ENCODE data around the gene FAU.

Gene FAU

DNA sequence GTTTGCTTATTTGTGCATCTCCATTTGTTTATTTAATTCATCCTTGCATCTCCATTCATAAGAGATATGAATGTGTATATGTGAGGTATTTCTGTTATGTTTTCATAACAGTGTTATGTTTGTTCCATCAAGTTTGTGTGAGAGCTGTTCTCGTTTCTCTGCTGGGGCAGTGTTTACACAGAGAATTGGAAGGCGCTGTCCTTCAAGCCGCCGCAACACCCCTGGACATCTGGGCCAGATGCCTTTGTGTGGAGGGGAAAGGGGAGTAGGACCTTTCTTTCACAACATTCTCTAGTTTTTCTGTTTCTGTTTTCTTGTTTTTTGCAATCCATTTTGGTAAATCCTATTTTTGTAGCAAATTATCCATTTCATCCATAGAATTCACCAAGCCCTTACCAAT is 17.3 kb downstream of the FAU start:
- no peak for DNase-seq

DNA sequence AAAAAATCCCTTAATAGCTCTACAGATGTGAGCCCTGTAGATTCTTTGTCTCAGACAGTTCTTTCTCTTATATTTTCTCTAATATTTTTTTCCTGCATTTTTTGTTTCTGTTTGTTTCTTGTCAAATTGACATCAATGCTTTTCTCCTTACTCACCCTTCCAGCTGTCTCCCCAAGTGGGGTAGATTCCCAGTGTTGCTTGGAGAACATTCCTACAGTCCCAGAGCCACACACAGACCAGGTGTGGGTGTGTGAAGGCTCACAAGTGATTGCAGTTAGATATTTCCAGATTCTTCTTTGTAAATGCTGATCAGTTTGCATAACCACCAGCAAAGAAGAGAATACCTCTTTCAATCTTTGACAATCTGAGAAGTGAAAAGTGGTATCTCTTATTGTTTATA is 18.5 kb downstream of the FAU start:
- DNase-seq: no peak

GRCh38 chr11:65102142-65103095 is 19.5 kb downstream of the FAU start:
- DNase-seq: peak; percentile 76

DNA sequence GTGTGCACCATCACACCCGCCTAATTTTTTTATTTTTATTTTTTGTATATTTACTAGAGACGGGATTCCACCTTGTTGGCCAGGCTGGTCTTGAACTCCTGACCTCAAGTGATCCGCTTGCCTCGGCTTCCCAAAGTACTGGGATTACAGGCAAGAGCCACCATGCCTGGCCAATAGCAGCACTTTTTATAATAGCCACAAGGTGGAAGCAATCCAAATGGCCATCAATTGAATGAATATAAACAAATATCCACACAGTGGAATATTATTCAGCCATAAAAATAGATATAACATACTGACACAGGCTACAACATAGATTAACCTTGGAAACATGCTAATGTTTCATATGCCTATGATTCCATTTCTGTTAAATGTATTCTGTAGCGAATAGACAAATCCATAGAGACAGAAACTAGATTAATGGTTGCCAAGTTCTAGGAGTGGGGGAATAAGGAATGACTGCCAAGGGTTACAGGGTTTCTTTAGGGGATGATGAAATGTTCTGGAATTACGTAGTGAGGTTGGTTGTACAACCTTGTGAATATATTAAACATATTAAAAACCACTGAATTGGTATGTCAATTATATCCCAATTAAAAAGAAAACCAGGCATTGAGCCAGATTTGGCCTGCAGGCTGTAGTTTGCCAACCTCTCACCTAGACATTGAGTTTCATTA is 21.1 kb downstream of the FAU start:
- DNase-seq: no peak

DNA sequence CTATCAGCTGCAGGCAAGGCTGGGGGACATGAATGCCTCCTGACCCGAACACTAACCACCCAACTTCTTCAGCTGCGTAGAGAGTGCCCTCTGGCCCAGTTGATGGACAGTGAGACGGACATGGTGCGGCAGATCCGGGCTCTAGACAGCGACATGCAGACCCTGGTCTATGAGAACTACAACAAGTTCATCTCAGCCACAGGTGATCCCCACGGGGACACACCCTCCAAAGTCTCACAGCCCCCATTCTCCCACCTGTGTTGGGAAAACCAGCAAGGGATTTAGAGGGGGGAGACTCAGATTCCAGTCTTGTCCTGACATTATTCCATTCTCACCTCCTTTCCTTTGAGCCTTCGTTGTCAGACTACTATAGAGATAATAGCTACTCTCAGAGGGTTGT is 25.0 kb downstream of the FAU start:
- DNase-seq: no peak

DNA sequence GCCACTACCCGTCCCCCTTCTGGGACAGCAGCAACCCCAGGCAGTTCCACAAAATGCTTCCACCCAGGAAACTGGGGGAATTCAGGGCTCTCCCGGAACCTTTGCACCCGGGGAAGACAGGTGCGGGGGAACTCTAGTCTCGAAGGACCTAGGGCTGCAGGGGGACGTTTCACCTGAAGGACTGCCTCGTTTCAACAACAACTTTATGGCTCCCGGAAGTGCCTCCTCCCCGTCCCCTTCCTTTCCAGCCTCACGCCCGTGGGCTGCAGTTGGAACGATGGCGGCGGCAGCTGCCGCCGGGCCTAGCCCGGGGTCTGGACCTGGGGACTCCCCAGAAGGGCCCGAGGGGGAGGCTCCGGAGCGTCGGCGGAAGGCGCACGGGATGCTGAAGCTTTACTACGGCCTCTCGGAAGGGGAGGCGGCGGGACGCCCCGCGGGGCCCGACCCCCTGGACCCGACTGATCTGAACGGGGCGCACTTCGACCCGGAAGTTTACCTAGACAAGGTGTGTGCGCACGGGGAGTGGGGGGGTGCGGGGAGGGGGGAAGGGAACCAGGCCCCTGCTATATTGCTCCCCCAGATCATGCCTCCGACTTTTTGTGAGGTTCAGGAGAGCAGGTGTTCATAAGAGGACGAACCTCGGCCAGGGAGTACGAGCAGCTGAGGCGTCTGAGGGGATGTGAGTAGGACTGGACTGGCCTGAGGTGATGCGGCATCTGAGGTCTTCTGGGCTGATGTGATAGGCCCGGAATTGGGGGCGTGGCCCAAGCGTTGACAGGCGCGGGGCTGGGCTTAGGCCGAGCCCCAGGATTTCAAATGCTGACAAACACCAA is 25.7 kb downstream of the FAU start, which contains the start of gene VPS51:
TSS of gene VPS51 (plus strand) at position 241 of the 833 bp plus-strand sequence. CDS start at position 278, 37 bp downstream.
- peak; percentile 93 for DNase-seq

- no peak for DNase-seq
Observed at GRCh38 chr11:65095427-65095826, 26.5 kb downstream of the FAU start.

DNA sequence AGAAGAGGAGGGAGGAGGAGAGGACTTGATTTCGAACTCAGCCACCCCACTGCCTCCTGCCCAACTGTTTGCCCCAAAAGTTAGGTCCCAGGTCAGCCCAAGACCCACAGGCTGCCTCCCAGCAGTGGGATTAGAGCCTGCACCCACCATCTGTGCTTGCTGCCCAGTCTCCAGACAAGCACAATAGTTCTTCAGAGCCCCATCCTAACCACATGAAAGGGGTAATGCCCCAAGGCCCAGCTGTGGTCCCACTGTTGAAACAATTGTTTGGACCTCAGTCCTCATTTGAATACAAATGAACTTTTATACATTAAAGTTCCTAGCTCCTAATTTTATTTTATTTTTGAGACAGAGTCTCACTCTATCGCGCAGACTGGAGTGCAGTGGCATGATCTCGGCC is 31.3 kb downstream of the FAU start:
- no peak for DNase-seq

DNA sequence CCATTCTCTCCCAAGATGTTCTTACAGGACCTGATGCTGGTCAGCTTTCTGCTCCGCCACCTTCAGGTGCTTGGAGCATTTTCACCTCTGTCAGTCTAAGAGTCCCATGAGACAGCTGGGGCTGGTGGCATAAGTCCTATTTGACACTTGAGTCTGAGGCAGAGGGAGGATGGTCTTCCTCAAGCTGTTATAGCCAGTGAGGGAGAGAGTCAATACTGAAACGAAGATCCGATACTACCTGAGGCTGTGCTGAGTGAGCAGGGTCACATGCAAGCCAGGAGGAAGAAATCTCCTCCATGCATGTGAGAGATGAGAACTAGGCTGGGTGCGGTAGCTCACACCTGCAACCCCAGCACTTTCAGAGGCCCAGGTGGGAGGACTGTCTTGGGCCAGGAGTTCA is 32.3 kb downstream of the FAU start:
- DNase-seq: no peak

GRCh38 chr11:65087827-65088226 is 34.1 kb downstream of the FAU start:
- no peak for DNase-seq

DNA sequence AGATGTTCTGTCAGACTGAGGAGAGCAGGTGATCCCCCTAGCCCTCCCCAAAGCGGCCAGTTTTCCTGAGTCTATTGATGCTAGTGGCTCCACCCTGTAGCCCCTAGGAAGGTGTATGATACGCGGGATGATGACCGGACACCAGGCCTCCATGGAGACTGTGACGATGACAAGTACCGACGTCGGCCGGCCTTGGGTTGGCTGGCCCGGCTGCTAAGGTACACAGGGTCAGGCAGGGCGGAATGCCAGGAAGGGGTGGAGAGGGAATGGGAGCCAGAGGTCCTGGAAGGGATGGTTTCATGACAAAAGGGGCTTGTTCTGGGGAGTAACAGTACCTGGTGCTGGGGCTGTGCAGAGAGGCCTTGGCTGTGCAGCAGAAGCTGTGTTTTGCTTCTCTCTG is 34.7 kb downstream of the FAU start:
- DNase-seq: no peak

DNA sequence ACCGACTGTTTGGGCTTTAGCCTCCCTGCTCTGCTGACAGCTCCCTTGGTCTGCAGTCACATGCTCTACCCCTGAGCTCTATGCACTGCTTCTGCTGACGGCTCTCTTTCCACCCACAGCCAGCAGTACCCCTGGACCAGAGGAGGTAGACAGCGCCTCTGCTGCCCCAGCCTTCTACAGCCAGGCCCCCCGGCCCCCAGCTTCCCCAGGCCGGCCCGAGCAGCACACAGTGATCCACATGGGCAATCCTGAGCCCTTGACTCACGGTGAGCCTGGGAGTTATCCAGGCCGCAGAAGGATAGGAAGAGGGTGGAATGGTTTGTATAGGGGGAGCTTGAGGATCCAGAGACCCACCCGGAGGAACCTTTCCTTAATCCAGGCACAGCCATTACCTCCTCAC is 35.1 kb downstream of the FAU start:
- DNase-seq: no peak

- no peak for DNase-seq
Observed at GRCh38 chr11:65085446-65085845, 36.5 kb downstream of the FAU start.

DNA sequence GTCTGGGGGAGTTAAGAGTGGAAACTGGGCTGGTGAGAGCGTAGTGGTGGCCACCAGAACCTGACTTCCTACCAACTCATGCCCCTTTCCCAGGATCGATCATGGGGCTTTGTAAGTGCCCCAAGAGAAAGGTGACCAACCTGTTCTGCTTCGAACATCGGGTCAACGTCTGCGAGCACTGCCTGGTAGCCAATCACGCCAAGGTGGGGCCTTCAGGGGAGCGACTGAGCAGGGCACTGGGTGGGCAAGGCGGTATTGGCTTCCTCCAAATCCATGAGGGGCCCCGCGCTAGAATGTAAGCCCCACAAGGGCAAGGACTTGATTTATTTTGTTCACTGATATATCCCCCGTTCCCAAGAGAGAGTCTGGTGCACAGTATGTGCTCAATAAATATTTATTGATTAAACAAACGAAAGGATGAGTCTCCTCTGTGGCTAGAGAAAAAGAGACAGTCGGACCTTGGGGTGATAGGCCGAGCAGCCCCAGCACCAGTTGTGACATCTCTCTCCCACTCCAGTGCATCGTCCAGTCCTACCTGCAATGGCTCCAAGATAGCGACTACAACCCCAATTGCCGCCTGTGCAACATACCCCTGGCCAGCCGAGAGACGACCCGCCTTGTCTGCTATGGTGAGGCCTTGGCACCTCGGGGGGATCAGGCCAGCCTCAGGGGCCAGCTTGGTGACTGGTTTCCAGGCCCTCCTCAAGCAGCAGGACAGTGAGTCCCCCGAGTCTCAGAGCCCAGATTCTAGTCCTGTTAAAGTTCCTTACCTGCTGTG is 37.1 kb downstream of the FAU start:
- no peak for DNase-seq

DNA sequence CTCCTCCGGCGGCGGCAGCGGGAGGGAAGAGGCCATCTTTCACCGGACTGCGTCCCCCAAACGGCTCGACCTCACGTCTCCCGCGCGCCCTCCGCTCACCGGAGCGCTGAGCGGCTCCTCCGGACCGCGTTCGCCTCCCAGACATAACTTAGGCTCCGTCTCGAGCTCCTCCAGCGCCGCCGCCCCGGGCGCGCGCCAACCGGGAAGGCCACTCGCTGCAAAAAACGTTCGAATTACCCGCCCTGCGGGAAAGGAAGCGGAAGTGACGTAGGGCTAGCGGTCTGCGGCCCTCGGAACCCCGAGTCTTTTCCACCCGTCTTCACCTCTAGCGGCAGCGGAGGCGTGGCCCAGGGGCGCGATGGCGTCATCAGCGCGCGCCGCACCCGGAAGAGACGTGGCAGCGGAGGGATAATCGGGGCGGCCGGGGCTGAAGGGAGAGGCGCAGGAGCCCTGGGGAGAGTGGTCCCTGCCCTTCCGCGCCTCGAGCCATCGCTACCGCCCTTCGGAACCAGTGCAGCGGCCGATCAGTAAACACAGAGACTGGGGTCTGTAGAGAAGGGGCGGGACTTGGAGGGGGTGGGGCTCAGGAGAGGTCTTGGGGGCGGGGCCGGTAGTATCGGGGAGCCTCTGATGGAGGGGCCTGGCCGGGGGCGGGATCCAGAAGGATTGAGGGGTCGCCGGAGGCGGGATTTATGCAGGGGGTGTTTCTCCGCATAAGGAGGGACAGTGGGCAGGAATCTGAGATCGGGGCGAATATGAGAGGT is 37.9 kb downstream of the FAU start, which contains the start of the genes CDCA5 and ZFPL1:
TSS of gene CDCA5 (minus strand) at position 207 of the 764 bp plus-strand sequence. CDS start at position 145, 62 bp downstream.
TSS of gene ZFPL1 (plus strand) at position 389 of the 764 bp plus-strand sequence. CDS start 477 bp downstream, outside the sequence.
- DNase-seq: peak; percentile 96

DNA sequence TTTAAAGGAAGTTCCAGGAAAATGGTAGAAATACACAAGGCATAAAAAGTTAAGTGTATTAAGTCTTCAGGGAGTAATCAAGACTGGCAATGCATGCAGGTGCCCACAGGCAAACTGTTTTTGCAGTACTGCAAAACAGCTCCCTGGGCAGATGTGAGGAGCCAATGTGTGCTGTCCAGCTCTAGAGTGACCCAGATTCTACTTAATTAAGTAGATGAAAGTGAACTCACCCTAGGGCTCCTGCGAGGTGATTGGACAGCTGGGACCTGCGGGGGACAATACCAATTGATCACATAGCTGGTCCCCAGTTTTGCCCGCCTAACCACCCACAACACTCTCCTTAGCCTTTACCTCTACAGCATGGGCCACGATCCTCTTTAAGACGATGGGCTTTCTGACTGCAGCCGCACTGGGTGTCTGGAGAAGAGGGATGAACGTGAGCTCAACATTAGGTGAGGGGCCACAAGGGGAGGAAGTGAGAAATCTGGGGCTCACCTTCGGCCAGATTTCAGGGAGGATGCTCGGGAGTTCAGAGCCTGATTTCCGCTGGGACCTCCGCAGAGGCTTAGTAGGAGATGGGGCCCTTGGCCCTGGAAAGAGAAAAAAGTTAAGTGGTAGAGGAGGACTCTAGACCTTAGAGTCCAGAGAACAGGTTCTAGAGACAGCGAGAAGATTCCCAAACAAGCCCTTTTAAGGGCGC is 38.6 kb downstream of the FAU start:
- no peak for DNase-seq

DNA sequence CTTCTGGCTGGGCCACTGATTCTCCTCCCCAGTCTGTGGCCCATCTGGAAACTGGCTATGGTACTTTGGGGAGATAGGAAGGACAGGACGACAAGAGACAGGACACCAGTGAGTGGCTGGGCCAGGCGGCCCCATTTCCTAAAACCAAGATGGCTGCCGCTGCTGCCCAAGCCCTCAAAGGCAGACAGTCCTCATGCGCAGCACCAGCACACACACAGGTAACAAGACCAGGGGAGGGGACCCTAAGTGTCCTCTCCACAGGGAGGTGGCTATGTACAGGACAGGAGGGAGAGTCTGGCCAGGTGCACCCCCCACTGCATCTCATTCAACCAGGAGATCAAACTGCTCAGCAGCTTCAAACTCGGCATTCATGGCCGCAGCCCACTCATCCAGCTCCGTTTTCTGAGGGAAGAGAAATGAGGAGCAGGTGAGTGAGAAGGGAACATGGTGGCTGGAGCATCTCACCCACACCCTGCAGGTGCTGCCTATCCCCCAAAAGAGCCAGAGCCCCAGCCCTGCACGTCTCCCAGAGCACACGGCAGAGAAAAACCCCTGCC is 43.1 kb downstream of the FAU start:
- DNase-seq: no peak

DNA sequence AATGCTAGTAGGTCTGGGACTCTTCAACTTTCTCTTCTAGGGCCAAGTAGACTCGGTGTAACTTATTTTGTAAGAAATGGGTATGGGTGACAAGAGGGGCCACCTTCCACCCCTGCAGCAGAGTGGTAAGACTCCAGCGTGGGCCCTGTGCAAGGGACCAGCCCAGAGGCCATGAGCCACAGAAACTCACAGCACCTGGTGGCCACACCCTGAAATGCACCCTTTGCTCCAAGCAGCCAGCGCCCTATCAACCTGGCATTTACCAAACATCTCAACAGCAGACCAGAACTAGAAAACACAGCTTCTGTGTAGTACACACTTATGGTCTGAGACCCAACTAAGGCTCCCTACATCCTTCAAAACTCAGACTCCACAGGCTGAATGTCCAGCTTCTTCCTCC is 43.8 kb downstream of the FAU start:
- no peak for DNase-seq

- no peak for DNase-seq
Observed at GRCh38 chr11:65077451-65077850, 44.5 kb downstream of the FAU start.

- no peak for DNase-seq
Observed at GRCh38 chr11:65072631-65072966, 49.3 kb downstream of the FAU start.

All from NCI-H774 (cell line).